Prostate gland (tissue), 2 donors: ENCODE measurements around the gene TPRA1.

Source experiments
- POLR2A ChIP-seq: fragments of 450-650 bp; IDR thresholded peaks from one replicate; pipeline ENCODE4 v1.6.1; 2016; ENCODE audit warnings: antibody characterized with exemption, mild to moderate bottlenecking
- TF ChIP-seq, protein P1 (sequence below), 4 experiments: fragments of 200-600 bp in 2 of 4; fragments of 450-650 bp in 2 of 4; sonication (generic) in 2 of 4; IDR thresholded peaks; 1 replicate in 3 of 4; 2 replicates in 1 of 4; pipeline ENCODE4 v1.5.1; 2016 to 2019; ENCODE audit warnings: antibody characterized with exemption in 4 of 4, mild to moderate bottlenecking in 2 of 4, moderate library complexity in 2 of 4

DNA sequence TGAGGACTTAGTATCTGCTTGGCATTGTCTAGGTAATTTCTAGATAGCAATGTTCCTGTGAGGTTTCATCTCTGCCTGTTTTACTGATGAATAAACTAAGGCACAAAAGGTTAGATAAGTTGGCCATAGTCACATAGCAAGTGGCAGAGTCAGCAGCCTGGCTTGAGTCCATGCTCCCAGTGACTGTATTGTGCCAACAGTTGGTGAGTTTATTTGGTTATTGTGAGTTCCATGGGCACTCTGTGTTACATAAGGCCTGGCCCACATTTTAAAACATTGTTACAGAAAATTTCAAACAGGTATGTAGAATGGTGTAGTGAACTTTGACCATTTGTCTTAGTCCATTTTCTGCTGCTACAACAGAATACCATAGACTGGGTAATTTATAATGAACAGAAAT, 22.9 kb upstream of the TPRA1 start:
- TF ChIP-seq POLR2A = no peak
- TF ChIP-seq, protein P1, sequence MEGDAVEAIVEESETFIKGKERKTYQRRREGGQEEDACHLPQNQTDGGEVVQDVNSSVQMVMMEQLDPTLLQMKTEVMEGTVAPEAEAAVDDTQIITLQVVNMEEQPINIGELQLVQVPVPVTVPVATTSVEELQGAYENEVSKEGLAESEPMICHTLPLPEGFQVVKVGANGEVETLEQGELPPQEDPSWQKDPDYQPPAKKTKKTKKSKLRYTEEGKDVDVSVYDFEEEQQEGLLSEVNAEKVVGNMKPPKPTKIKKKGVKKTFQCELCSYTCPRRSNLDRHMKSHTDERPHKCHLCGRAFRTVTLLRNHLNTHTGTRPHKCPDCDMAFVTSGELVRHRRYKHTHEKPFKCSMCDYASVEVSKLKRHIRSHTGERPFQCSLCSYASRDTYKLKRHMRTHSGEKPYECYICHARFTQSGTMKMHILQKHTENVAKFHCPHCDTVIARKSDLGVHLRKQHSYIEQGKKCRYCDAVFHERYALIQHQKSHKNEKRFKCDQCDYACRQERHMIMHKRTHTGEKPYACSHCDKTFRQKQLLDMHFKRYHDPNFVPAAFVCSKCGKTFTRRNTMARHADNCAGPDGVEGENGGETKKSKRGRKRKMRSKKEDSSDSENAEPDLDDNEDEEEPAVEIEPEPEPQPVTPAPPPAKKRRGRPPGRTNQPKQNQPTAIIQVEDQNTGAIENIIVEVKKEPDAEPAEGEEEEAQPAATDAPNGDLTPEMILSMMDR (IDR thresholded peaks at IDR 0.05) = no peak
